ENCODE results near the gene SEMA4D.

- TF ChIP-seq CTCF (IDR thresholded peaks at IDR 0.05; ENCODE audit: poor library complexity, severe bottlenecking), result no peak
- TF ChIP-seq MXI1 (conservative IDR thresholded peaks at IDR 0.05; ENCODE audit: poor library complexity, severe bottlenecking), result no peak
Observed at GRCh38 chr9:89527084-89527483, 29.2 kb upstream of the SEMA4D start.
